SU-DHL-6 (cell line): Measurements from ENCODE around the gene CLMN.

Experiments used
- EZH2phosphoT487 ChIP-seq: fragments of 200-600 bp; sonication (generic), shearing (Covaris generic); conservative IDR thresholded peaks from 2 replicates; pipeline ENCODE4 v1.6.1; 2018; ENCODE audit warnings: mild to moderate bottlenecking, antibody characterized with exemption, low read length, moderate library complexity, mixed read lengths
- TF ChIP-seq, protein P1 (sequence below): fragments of 200-600 bp; sonication (generic); IDR thresholded peaks from one replicate; pipeline ENCODE4 v1.5.1; 2017; ENCODE audit warnings: antibody characterized with exemption, mild to moderate bottlenecking, low read length, moderate library complexity; ENCODE audit not compliant: insufficient read depth, poor library complexity, severe bottlenecking

DNA sequence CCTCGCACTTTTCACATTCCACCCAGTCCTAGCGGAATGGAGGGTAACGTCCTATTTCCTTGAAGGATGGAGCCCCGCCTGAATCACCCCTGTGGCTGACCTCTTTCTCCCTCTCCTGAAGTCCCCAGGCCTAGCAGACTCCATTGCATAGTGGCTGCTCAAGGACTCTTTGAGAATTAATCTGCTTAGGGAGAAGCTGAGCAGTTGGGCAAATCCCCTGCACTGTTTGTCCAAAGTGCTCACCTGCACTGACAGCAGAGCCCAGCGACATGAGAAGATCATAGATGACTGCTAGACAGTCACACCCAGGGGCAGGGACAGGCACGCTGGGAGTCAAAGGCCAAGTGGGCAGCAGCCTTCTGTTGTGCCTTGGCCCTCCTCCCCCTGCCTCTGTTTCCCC, 124.7 kb downstream of the CLMN start:
- TF ChIP-seq, protein P1, sequence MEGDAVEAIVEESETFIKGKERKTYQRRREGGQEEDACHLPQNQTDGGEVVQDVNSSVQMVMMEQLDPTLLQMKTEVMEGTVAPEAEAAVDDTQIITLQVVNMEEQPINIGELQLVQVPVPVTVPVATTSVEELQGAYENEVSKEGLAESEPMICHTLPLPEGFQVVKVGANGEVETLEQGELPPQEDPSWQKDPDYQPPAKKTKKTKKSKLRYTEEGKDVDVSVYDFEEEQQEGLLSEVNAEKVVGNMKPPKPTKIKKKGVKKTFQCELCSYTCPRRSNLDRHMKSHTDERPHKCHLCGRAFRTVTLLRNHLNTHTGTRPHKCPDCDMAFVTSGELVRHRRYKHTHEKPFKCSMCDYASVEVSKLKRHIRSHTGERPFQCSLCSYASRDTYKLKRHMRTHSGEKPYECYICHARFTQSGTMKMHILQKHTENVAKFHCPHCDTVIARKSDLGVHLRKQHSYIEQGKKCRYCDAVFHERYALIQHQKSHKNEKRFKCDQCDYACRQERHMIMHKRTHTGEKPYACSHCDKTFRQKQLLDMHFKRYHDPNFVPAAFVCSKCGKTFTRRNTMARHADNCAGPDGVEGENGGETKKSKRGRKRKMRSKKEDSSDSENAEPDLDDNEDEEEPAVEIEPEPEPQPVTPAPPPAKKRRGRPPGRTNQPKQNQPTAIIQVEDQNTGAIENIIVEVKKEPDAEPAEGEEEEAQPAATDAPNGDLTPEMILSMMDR, result no peak
- TF ChIP-seq EZH2phosphoT487, result no peak
